22Rv1 (cell line): ENCODE measurements around the gene OR13J1.

Experiments used
- H3K27ac ChIP-seq: fragments of 450-650 bp; 2 replicates; pipeline ENCODE4 v1.5.1; 2017
- CTCF ChIP-seq: fragments of 450-650 bp; IDR thresholded peaks from 2 replicates; pipeline ENCODE4 v1.5.1; 2017; ENCODE audit warnings: mild to moderate bottlenecking
- ZFX ChIP-seq: fragments of 450-650 bp; IDR thresholded peaks from 2 replicates; pipeline ENCODE4 v1.6.1; 2017; ENCODE audit warnings: antibody characterized with exemption, borderline replicate concordance

OR13J1 gene

GRCh38 chr9:35828716-35829083, 41.5 kb downstream of the OR13J1 start, which contains the start of gene FAM221B:
TSS of gene FAM221B (minus strand) at chr9:35828732. CDS start at chr9:35826161, 2,571 bp downstream.
- TF ChIP-seq ZFX (no peak), CTCF (no peak)
- H3K27ac ChIP-seq, result peak within 1 kb of the TSS; percentile 32; the same call in 1 of the 2 replicates

DNA sequence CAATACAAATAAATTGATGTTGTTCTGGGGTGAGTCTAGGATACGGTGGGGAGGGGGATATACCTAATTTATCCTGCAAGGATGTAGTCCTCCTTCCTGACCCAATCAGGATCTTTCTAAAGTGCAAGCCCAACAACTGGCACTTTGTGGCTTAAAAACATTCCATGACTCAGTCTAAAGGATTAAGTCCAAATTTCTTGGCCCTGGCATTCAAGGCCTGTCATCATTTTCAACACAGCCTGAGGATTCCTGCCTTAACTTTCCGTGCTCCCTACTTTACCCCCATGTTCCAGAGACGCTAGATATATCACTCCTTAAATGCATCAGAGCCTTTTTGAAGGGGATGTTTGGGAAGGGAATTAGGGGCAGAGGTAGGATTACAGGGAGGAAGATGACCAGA, 42.7 kb downstream of the OR13J1 start:
- TF ChIP-seq ZFX, result no peak
- no peak for TF ChIP-seq CTCF
- no peak overlapping the region for H3K27ac ChIP-seq

GRCh38 chr9:35826071-35826701, 44.0 kb downstream of the OR13J1 start:
- no peak for TF ChIP-seq ZFX
- peak; percentile 78 for TF ChIP-seq CTCF
- no peak overlapping the region for H3K27ac ChIP-seq

- H3K27ac ChIP-seq, result no peak overlapping the region
- TF ChIP-seq CTCF, result no peak
- TF ChIP-seq ZFX, result no peak
Observed at GRCh38 chr9:35822926-35823325, 47.3 kb downstream of the OR13J1 start.

GRCh38 chr9:35820076-35820475, 50.1 kb downstream of the OR13J1 start:
- no peak for TF ChIP-seq CTCF
- H3K27ac ChIP-seq, result no peak overlapping the region
